Measurements from ENCODE around the gene ZNF664. TPM values are rescaled to one million over a fixed set of nuclear protein-coding genes. Genes with fewer than 3 reads are reported as not detected.

The ZNF664 gene
- total and polyA plus RNA-seq, 8 donors: 16.5 to 224 (median 59.3) TPM

DNA sequence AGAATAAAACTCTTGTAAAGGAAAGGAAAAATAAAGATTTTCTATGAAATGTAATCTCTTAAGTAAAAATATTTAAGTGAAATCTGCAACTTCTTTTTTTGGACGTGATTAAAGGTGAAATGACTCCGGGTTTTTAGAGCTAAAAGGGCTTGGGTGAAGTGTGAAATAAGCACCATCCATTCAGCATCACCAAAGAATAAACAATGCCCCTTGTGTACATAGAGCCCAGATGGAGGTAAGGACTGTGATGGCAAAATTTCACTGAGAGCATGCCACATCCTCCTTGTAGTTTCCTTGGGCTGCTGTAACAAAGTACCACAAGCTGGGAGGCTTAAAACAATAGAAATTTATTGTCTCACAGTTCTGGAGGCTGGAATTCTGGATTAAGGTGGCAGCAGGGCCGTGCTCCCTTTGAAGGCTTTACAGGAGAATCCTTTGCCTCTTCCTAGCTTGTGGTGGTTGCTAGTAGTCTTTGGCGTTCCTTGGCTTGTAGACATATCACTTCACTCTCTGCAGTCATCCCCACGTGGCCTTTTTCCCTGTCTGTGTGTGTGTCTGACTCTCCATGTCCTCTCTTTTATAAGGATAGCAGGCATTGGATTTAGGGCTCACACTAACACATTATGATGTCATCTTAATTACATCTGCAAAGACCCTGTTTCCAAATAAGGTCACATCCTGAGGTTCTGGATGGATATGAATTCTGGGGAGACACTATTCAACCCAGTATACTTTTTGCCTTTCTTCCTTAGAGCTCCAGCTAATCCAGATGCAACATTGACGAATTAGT lies 24.2 kb downstream of the ZNF664 start:
- no peak for DNase-seq
- Histone ChIP-seq H3K9me3 (no peaks in the 10 kb centered on the region), H3K27ac (peak overlapping the region in 1 of 5 donors; percentile 31), H3K4me3 (no peak overlapping the region), H3K4me1 (peaks cover 4 to 67% (median 37%) of the 10 kb centered on the region in 4 donors), H3K36me3 (peaks cover 9 to 55% (median 47%) of the 10 kb centered on the region in 4 donors), H3K27me3 (no peaks in the 10 kb centered on the region)
- intact Hi-C loops (cut with DNase I; ENCODE audit: low total_unique reads): no loop called here
- TF ChIP-seq POLR2AphosphoS5 (IDR thresholded peaks at IDR 0.05): no peak
- no peak for TF ChIP-seq EP300 (IDR thresholded peaks at IDR 0.05)
- no peak for TF ChIP-seq POLR2A (IDR thresholded peaks at IDR 0.05)
- TF ChIP-seq, protein P1, sequence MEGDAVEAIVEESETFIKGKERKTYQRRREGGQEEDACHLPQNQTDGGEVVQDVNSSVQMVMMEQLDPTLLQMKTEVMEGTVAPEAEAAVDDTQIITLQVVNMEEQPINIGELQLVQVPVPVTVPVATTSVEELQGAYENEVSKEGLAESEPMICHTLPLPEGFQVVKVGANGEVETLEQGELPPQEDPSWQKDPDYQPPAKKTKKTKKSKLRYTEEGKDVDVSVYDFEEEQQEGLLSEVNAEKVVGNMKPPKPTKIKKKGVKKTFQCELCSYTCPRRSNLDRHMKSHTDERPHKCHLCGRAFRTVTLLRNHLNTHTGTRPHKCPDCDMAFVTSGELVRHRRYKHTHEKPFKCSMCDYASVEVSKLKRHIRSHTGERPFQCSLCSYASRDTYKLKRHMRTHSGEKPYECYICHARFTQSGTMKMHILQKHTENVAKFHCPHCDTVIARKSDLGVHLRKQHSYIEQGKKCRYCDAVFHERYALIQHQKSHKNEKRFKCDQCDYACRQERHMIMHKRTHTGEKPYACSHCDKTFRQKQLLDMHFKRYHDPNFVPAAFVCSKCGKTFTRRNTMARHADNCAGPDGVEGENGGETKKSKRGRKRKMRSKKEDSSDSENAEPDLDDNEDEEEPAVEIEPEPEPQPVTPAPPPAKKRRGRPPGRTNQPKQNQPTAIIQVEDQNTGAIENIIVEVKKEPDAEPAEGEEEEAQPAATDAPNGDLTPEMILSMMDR (IDR thresholded peaks at IDR 0.05): no peak
- 76 to 81% (median 80%) methylated on average over 6 of the region's 6 CpGs for WGBS, 5 donors

DNA sequence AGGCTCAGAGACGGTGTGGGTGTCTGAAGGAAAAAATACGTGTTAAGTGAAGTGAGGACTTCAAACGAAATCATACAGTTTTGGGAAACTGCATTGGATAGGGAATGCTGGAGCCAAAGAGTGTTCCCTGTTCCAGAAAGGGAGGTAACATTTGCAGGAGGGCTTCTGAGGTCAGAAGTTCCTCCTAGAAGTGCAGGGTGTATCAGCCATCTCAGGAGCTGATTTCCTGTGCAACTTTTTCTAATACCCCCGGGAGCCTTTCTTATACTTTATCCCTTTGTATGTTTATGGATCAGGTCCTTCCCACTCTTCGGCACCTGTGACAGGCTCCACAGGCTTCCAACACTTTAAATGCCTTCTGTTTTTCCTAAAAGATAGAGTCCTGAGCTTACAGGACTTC lies 24.9 kb downstream of the ZNF664 start:
- no peaks in the 10 kb centered on the region for H3K27me3 ChIP-seq
- H3K9me3 ChIP-seq: no peaks in the 10 kb centered on the region
- H3K27ac ChIP-seq: peak overlapping the region in 1 of 5 donors; percentile 16
- DNase-seq: no peak
- H3K36me3 ChIP-seq: peaks cover 9 to 48% (median 42%) of the 10 kb centered on the region in 4 donors
- intact Hi-C loops (cut with DNase I; ENCODE audit: low total_unique reads): no loop called here
- TF ChIP-seq POLR2A (IDR thresholded peaks at IDR 0.05) (no peak), POLR2AphosphoS5 (IDR thresholded peaks at IDR 0.05) (no peak), EP300 (IDR thresholded peaks at IDR 0.05) (no peak)
- TF ChIP-seq, protein P1 (IDR thresholded peaks at IDR 0.05): no peak
- WGBS, 5 donors: 64 to 74% (median 72%) methylated on average over 5 of the region's 5 CpGs
- peaks cover 4 to 63% (median 37%) of the 10 kb centered on the region in 4 donors for H3K4me1 ChIP-seq
- no peak overlapping the region for H3K4me3 ChIP-seq

DNA sequence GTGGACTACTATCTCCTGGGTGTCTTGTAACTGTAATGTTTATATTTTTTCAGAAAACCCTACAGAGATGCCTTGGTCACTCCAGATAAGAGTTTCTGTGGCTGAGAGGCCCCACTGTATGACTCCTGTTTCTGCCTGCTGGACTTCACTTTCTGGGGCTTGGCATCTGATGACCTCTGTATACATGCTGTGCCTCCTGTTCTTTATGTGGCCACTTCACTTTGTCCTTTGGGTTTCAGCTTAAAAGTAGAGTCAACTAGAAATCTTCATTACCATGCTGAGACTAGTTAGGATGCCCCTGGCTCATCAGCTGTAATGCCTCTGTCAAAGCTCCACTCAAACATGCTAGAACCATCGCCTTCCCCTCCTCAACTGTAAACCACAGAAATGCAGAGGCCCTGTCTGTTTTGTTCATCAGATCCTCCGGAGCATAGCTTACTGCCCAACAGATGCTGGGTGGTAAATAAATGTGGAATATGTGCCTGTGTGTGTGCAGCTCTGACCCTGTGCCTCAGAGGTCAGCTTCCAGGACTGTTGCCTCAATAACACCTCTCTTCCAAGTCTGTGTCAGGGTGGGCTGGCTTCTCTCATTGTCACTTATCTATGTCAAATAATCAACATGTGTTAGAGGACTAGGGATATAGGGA lies 25.5 kb downstream of the ZNF664 start:
- Histone ChIP-seq H3K9me3 (no peaks in the 10 kb centered on the region), H3K4me3 (no peak overlapping the region), H3K27me3 (no peaks in the 10 kb centered on the region), H3K4me1 (peaks cover 4 to 62% (median 35%) of the 10 kb centered on the region in 4 donors), H3K36me3 (peaks cover 9 to 44% (median 38%) of the 10 kb centered on the region in 4 donors), H3K27ac (peak overlapping the region in 1 of 5 donors; percentile 16)
- 74 to 83% (median 78%) methylated on average over 2 of the region's 2 CpGs for WGBS, 5 donors
- DNase-seq: no peak
- TF ChIP-seq POLR2AphosphoS5 (IDR thresholded peaks at IDR 0.05) (no peak), EP300 (IDR thresholded peaks at IDR 0.05) (no peak), POLR2A (IDR thresholded peaks at IDR 0.05) (no peak)
- TF ChIP-seq, protein P1 (IDR thresholded peaks at IDR 0.05): no peak
- intact Hi-C loops (cut with DNase I; ENCODE audit: low total_unique reads): no loop called here

DNA sequence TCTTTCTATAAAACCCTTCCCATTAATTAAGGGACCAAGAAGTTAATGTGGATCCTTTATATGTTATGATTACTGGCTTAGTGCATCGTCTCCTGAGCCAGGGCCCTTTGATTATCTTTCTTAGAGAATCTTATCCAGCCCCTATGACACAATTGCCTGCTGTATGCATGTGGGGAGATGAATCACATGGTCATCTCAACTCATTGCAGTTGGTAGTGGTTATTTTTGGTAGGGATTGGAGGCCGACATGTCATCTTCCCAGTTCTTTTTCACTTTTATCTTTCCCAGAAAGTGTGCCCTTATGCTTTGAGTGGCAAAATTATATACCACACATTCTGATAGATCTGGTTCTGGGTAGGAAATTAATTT lies 26.0 kb downstream of the ZNF664 start:
- no peak overlapping the region for H3K27ac ChIP-seq

More for the DNA sequence above, 26.0 kb downstream of the ZNF664 start:
- Histone ChIP-seq H3K27me3 (no peaks in the 10 kb centered on the region), H3K9me3 (no peaks in the 10 kb centered on the region), H3K4me3 (no peak overlapping the region), H3K4me1 (peaks cover 4 to 62% (median 33%) of the 10 kb centered on the region in 4 donors), H3K36me3 (peaks cover 9 to 44% (median 40%) of the 10 kb centered on the region in 4 donors)
- WGBS, 5 donors: 75 to 90% (median 87%) methylated on average over 2 of the region's 2 CpGs
- TF ChIP-seq POLR2A (IDR thresholded peaks at IDR 0.05) (no peak), EP300 (IDR thresholded peaks at IDR 0.05) (no peak), POLR2AphosphoS5 (IDR thresholded peaks at IDR 0.05) (no peak)
- TF ChIP-seq, protein P1 (IDR thresholded peaks at IDR 0.05): no peak
- no peak for DNase-seq
- intact Hi-C loops (cut with DNase I; ENCODE audit: low total_unique reads): no loop called here
